Ishikawa (cell line): Measurements from ENCODE around the gene NRXN3.

Experiments
- CEBPB ChIP-seq: IDR thresholded peaks from 2 replicates; pipeline ENCODE4 v1.6.1; 2012
- CREB1 ChIP-seq: IDR thresholded peaks from 2 replicates; pipeline ENCODE4 v1.6.1; 2012; ENCODE audit warnings: low read depth
- EGR1 ChIP-seq: IDR thresholded peaks from 2 replicates; pipeline ENCODE4 v1.6.1; 2012
- EP300 ChIP-seq: IDR thresholded peaks from 2 replicates; pipeline ENCODE4 v1.6.1; 2012; ENCODE audit warnings: borderline replicate concordance
- FOXM1 ChIP-seq: IDR thresholded peaks from 2 replicates; pipeline ENCODE4 v1.6.1; 2012; ENCODE audit warnings: low read depth, borderline replicate concordance
- MAX ChIP-seq: IDR thresholded peaks from 2 replicates; pipeline ENCODE4 v1.6.1; 2012
- NFIC ChIP-seq: IDR thresholded peaks from 2 replicates; pipeline ENCODE4 v1.6.1; 2012
- RAD21 ChIP-seq: IDR thresholded peaks from 2 replicates; pipeline ENCODE4 v1.6.1; 2012; ENCODE audit warnings: low read depth
- TAF1 ChIP-seq: IDR thresholded peaks from 2 replicates; pipeline ENCODE4 v1.6.1; 2012; ENCODE audit warnings: low read depth, mild to moderate bottlenecking
- TCF12 ChIP-seq: IDR thresholded peaks from 2 replicates; pipeline ENCODE4 v1.6.1; 2012; ENCODE audit warnings: low read depth
- TEAD4 ChIP-seq: IDR thresholded peaks from 2 replicates; pipeline ENCODE4 v1.6.1; 2012
- YY1 ChIP-seq: IDR thresholded peaks from 2 replicates; pipeline ENCODE4 v1.6.1; 2012; ENCODE audit warnings: low read depth
- ZBTB7A ChIP-seq: IDR thresholded peaks from 2 replicates; pipeline ENCODE4 v1.6.1; 2012; ENCODE audit warnings: low read depth
- TF ChIP-seq, protein P1 (sequence below): IDR thresholded peaks from 2 replicates; pipeline ENCODE4 v1.6.1; 2012
- TF ChIP-seq, protein P2 (sequence below): IDR thresholded peaks from 2 replicates; pipeline ENCODE4 v1.6.1; 2012; ENCODE audit warnings: low read depth, mild to moderate bottlenecking

The NRXN3 gene

DNA sequence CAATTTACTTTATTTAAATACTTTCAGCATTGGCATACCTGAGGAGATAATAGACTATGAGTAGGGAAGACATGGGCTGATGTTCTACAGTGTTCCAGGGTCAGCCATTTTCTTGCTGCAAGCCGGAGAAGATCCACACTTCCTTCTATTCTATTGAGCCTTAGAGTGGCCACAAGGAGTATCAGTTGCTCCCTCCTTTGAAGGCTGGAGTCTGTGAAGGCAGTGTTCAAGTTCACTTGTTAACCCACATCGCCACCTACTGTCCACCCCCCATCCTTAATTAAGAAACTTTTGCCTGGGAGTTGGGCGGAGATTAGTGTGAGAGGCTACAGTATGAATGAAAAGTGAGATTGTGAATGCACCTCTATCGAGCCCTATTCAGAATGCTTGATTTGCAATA, 666.6 kb downstream of the NRXN3 start:
- TF ChIP-seq FOXM1 (no peak), RAD21 (peak; percentile 63)

DNA sequence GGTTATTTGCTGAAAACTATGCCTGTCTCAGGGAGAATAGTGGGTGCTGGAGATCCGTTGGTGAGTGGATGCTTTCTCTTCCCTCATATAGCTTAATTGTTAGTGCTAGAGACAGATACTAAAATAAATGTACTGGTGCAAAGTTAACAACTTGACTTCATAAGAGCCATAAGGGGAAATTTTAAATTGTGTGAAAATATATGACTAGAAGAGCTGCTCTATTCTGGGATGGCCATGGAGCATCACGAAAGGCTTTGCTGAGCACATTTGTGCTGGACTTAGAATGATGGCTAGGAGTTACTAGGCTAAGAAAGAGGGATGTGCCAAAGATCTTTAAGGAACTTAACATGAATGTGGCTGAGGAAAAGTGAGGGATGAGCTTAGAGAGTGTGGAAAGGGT, 668.8 kb downstream of the NRXN3 start:
- no peak for TF ChIP-seq TAF1
- no peak for TF ChIP-seq CREB1
- TF ChIP-seq CEBPB, result no peak
- TF ChIP-seq MAX, result no peak
- no peak for TF ChIP-seq YY1
- TF ChIP-seq, protein P1, sequence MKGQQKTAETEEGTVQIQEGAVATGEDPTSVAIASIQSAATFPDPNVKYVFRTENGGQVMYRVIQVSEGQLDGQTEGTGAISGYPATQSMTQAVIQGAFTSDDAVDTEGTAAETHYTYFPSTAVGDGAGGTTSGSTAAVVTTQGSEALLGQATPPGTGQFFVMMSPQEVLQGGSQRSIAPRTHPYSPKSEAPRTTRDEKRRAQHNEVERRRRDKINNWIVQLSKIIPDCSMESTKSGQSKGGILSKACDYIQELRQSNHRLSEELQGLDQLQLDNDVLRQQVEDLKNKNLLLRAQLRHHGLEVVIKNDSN, result no peak
- TF ChIP-seq EP300, result no peak
- TF ChIP-seq NFIC, result no peak
- no peak for TF ChIP-seq ZBTB7A
- TF ChIP-seq FOXM1, result no peak
- TF ChIP-seq, protein P2, sequence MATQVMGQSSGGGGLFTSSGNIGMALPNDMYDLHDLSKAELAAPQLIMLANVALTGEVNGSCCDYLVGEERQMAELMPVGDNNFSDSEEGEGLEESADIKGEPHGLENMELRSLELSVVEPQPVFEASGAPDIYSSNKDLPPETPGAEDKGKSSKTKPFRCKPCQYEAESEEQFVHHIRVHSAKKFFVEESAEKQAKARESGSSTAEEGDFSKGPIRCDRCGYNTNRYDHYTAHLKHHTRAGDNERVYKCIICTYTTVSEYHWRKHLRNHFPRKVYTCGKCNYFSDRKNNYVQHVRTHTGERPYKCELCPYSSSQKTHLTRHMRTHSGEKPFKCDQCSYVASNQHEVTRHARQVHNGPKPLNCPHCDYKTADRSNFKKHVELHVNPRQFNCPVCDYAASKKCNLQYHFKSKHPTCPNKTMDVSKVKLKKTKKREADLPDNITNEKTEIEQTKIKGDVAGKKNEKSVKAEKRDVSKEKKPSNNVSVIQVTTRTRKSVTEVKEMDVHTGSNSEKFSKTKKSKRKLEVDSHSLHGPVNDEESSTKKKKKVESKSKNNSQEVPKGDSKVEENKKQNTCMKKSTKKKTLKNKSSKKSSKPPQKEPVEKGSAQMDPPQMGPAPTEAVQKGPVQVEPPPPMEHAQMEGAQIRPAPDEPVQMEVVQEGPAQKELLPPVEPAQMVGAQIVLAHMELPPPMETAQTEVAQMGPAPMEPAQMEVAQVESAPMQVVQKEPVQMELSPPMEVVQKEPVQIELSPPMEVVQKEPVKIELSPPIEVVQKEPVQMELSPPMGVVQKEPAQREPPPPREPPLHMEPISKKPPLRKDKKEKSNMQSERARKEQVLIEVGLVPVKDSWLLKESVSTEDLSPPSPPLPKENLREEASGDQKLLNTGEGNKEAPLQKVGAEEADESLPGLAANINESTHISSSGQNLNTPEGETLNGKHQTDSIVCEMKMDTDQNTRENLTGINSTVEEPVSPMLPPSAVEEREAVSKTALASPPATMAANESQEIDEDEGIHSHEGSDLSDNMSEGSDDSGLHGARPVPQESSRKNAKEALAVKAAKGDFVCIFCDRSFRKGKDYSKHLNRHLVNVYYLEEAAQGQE, result no peak
- TF ChIP-seq TEAD4, result no peak
- no peak for TF ChIP-seq EGR1
- no peak for TF ChIP-seq TCF12
- TF ChIP-seq RAD21, result no peak

DNA sequence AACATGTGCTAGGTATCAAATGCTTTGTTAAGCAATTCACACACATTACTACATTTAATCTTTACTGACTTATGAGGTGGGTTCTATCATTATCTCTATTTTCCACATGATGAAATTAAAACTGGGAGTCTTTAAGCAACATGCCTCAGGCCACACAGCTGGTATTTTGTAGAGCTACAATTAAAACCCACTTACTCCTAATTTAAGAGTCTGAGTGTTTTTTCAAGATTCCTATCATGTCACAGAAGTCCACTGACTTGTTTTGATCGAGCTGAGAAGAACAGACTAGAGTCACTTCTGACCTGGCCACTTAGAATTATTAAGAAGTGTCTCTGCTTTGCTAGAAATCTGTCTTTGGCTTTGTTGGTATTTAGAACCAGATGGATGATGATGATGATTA, 670.7 kb downstream of the NRXN3 start:
- TF ChIP-seq RAD21 (no peak), MAX (no peak), EGR1 (no peak), EP300 (no peak), YY1 (no peak), TCF12 (no peak), FOXM1 (no peak), NFIC (no peak), TAF1 (no peak), CEBPB (no peak), CREB1 (no peak), ZBTB7A (no peak), TEAD4 (no peak)
- TF ChIP-seq, protein P2, result no peak
- TF ChIP-seq, protein P1, result no peak

GRCh38 chr14:78847801-78848200, 677.6 kb downstream of the NRXN3 start:
- no peak for TF ChIP-seq EGR1
- no peak for TF ChIP-seq CEBPB
- no peak for TF ChIP-seq YY1
- TF ChIP-seq, protein P1, result no peak
- TF ChIP-seq RAD21, result no peak
- TF ChIP-seq TCF12, result no peak
- TF ChIP-seq TAF1, result no peak
- no peak for TF ChIP-seq ZBTB7A
- TF ChIP-seq, protein P2, result no peak
- TF ChIP-seq EP300, result no peak
- TF ChIP-seq CREB1, result no peak
- TF ChIP-seq FOXM1, result no peak
- no peak for TF ChIP-seq NFIC
- no peak for TF ChIP-seq TEAD4
- no peak for TF ChIP-seq MAX
